ENCODE measurements around the gene PRRT2.
A peak's percentile ranks its signal among the peaks of the same experiment; 100 is the strongest.

The PRRT2 gene

GRCh38 chr16:29820730-29821642, 9.0 kb downstream of the PRRT2 start:
- TF ChIP-seq, protein P1, sequence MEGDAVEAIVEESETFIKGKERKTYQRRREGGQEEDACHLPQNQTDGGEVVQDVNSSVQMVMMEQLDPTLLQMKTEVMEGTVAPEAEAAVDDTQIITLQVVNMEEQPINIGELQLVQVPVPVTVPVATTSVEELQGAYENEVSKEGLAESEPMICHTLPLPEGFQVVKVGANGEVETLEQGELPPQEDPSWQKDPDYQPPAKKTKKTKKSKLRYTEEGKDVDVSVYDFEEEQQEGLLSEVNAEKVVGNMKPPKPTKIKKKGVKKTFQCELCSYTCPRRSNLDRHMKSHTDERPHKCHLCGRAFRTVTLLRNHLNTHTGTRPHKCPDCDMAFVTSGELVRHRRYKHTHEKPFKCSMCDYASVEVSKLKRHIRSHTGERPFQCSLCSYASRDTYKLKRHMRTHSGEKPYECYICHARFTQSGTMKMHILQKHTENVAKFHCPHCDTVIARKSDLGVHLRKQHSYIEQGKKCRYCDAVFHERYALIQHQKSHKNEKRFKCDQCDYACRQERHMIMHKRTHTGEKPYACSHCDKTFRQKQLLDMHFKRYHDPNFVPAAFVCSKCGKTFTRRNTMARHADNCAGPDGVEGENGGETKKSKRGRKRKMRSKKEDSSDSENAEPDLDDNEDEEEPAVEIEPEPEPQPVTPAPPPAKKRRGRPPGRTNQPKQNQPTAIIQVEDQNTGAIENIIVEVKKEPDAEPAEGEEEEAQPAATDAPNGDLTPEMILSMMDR (IDR thresholded peaks at IDR 0.05; ENCODE audit: poor library complexity, severe bottlenecking) = no peak
- Histone ChIP-seq H3K36me3 (ENCODE audit: low read depth) (peaks cover 35% of the 10 kb centered on the region), H3K27me3 (ENCODE audit: insufficient read depth, poor library complexity, severe bottlenecking) (no peaks in the 10 kb centered on the region), H3K4me3 (ENCODE audit: severe bottlenecking) (peak overlapping the region; percentile 39), H3K9me3 (ENCODE audit: severe bottlenecking) (no peaks in the 10 kb centered on the region), H3K27ac (ENCODE audit: poor library complexity, severe bottlenecking) (peak overlapping the region; percentile 93), H3K4me1 (ENCODE audit: insufficient read depth, poor library complexity, severe bottlenecking) (peaks cover 31% of the 10 kb centered on the region)
- DNase-seq (ENCODE audit: low spot score) (no peak), ATAC-seq (ENCODE audit: low read depth) (peak; percentile 44)

GRCh38 chr16:29821643-29822115, 9.7 kb downstream of the PRRT2 start:
- Histone ChIP-seq H3K4me1 (ENCODE audit: insufficient read depth, poor library complexity, severe bottlenecking) (peaks cover 31% of the 10 kb centered on the region), H3K27ac (ENCODE audit: poor library complexity, severe bottlenecking) (peak overlapping the region; percentile 93), H3K27me3 (ENCODE audit: insufficient read depth, poor library complexity, severe bottlenecking) (no peaks in the 10 kb centered on the region), H3K36me3 (ENCODE audit: low read depth) (peaks cover 35% of the 10 kb centered on the region), H3K4me3 (ENCODE audit: severe bottlenecking) (peak overlapping the region; percentile 39), H3K9me3 (ENCODE audit: severe bottlenecking) (no peaks in the 10 kb centered on the region)
- peak; percentile 55 for ATAC-seq (ENCODE audit: low read depth)
- no peak for DNase-seq (ENCODE audit: low spot score)
- TF ChIP-seq, protein P1 (IDR thresholded peaks at IDR 0.05; ENCODE audit: poor library complexity, severe bottlenecking) = no peak

DNA sequence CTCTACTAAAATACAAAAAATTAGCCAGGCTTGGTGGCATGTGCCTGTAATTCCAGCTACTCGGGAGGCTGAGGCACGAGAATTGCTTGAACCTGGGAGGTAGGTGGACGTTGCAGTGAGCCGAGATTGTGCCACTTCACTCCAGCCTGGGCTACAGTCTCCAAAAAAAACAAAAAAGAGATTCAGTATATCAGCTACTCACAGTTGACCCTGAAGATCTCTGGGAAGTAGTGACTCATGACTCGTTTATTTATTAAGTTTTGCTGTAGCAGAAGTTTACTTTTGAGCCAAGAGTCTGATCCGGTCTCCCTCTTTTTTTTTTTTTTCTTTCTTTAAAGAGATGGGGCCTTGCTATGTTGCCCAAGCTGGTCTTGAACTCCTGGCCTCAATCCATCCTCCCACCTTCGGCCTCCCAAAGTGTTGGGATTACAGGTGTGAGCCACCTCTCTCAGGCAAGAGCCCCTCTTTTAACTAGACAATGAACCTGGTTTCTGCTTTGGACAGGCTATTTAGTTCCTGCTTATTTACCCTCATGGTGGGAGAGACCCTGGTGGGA, 12.7 kb downstream of the PRRT2 start:
- H3K4me1 ChIP-seq (ENCODE audit: insufficient read depth, poor library complexity, severe bottlenecking) = peaks cover 26% of the 10 kb centered on the region
- TF ChIP-seq, protein P1 (IDR thresholded peaks at IDR 0.05; ENCODE audit: poor library complexity, severe bottlenecking) = no peak
- DNase-seq (ENCODE audit: low spot score) (no peak), ATAC-seq (ENCODE audit: low read depth) (0 out of 3 replicates have a peak, but pooled peaks have one; percentile 20)
- H3K9me3 ChIP-seq (ENCODE audit: severe bottlenecking) = no peaks in the 10 kb centered on the region
- H3K36me3 ChIP-seq (ENCODE audit: low read depth) = peaks cover 13% of the 10 kb centered on the region
- no peaks in the 10 kb centered on the region for H3K27me3 ChIP-seq (ENCODE audit: insufficient read depth, poor library complexity, severe bottlenecking)
- H3K27ac ChIP-seq (ENCODE audit: poor library complexity, severe bottlenecking) = peak overlapping the region; percentile 67
- H3K4me3 ChIP-seq (ENCODE audit: severe bottlenecking) = no peak overlapping the region

GRCh38 chr16:29825145-29826044, 13.4 kb downstream of the PRRT2 start:
- peak; percentile 11; the same call in 2 of the 3 replicates for ATAC-seq (ENCODE audit: low read depth)
- H3K4me1 ChIP-seq (ENCODE audit: insufficient read depth, poor library complexity, severe bottlenecking) = peaks cover 22% of the 10 kb centered on the region
- DNase-seq (ENCODE audit: low spot score) = no peak

More at GRCh38 chr16:29825145-29826044, 13.4 kb downstream of the PRRT2 start:
- Histone ChIP-seq H3K27me3 (ENCODE audit: insufficient read depth, poor library complexity, severe bottlenecking) (no peaks in the 10 kb centered on the region), H3K27ac (ENCODE audit: poor library complexity, severe bottlenecking) (peak overlapping the region; percentile 67), H3K9me3 (ENCODE audit: severe bottlenecking) (no peaks in the 10 kb centered on the region), H3K36me3 (ENCODE audit: low read depth) (peaks cover 9% of the 10 kb centered on the region; the same call in 1 of the 2 replicates), H3K4me3 (ENCODE audit: severe bottlenecking) (no peak overlapping the region)
- TF ChIP-seq, protein P1 (IDR thresholded peaks at IDR 0.05; ENCODE audit: poor library complexity, severe bottlenecking) = no peak
